Fibroblast of skin of back (primary cell): ENCODE data around the gene RTN3.
"Not testable (repeated sequence)": the region's sequence is repeated elsewhere in the genome, so short reads cannot be mapped to it uniquely, and the experiment has no call there.

Source experiments
- DNase-seq: peaks from one replicate; pipeline ENCODE4 v3.0.0-alpha.2; 2013

The RTN3 gene

DNA sequence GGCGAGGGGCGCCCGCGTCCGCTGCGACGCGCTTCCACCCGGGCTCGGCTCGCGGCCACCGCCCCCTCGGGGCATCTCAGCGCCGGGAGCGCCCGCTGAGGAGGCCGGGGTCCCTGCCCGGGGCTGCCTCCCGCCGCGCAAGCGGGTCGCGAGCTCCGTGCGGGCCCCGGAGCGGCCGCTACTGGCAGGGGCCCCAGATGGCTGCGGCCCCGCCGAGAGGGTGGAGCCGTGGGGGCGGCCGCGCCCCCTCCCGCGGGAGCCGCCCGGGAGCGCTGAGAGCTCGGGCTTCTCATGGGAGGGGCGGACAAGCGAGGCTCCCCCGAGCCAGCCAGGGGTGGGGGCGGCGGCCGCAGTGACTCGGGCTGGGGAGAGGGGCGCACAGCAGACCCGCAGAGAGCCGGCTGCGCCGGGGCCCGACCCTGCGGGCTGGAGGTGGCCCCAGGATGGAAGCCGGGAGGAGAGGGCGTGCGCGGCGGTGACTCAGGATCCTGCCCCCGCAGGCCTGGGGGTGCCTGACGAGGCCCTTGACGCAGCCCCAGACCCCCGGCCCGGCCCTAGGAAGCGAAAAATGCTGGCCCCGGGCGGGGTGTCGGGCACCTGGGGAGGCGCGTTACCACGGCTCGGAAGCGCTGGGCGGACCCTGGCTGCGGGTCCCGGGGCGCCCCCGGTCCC lies 87.9 kb downstream of the RTN3 start:
- DNase-seq = peak; percentile 53

DNA sequence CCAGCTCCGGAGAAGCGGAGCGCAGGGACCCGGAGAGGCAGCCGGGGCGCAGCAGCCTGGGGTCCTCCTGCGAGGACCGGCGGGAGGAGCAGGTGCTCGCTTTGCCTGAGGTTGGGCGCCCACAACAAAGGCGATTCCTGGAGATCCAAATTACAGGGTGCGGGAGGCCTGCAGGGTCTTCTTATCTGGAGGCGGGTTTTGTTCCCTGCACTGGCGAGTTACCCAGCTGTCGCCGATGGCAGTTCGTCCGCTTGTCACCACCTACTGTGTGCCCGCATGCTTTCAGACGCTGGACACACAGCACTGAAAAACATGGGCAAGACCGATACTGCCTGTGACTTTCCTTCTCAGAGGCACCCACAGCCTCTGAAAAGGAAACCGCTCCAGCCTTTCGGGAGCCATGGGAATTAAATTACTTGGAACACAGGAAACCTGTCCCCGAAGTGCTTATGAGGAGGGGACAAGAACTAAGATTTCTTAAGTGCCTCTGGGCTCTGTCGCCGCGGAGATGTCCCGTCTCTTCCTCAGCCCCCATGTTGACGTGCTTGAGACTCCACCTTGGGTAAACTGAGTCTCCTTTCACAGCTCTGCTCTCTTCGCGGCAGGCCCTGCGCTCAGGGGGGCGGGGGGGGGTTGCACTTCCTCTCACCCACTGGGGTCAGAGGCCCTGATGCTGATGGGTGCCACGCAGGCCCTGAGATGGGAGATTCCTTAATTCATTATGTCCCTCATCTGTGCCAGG lies 88.6 kb downstream of the RTN3 start:
- DNase-seq = no peak

DNA sequence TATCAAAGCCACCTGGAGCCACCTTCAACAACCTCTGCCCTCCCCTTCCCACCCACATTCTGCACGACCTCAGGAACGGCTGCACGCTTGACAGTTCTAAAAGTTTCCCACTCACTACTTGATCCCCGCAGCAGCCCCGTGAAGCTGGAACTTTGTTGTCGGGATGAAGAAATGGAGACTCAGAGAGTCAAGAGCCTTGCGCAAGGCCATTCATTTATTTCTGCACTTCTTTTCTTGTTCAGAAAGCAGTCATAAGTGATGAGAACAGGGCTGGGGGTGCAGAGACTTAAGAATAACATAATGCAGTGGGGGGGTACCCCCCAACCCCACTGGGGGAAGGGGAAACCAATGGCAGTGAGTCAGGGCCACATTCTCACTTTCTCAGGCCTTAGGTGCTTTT lies 89.5 kb downstream of the RTN3 start:
- DNase-seq = no peak

DNA sequence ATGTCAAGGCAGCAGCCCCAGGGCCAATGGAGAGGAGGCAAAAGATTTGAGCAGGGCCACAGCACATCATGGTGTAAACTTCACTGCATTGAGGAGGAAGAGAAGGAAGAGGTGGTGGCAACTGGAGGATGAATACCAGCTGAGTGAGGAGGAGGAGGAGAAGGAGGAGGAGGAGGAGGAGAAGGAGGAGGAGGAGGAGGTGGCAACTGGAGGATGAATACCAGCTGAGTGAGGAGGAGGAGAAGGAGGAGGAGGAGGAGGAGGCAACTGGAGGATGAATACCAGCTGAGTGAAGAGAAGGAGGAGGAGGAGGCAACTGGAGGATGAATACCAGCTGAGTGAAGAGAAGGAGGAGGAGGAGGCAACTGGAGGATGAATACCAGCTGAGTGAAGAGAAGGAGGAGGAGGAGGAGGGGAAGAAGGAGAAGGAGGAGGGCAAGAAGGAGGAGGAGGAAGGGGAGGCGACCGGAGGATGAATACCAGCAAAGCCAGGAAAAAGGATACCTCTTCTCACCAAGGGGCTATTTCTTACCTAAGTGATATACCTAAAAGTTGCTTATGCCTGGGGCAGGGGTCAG lies 90.5 kb downstream of the RTN3 start:
- DNase-seq = not testable (repeated sequence)

DNA sequence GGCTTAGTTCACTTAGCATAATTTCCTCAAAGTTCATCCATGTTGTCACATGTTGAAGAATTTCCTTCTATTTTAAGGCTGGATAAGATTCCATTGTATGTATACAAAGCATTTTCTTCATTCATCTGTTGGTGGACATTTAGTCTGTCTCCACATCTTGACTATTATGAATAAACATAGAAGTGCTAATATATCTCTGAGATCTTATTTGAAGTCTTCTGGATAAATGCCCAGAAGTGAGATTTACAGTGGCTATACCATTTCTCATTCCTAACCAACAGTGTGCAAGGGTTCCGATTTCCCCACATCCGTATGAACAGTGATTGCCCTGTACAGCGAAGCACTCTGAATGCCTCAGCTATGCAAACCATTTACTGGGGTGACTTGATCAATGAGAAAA lies 93.9 kb downstream of the RTN3 start:
- DNase-seq = no peak

DNA sequence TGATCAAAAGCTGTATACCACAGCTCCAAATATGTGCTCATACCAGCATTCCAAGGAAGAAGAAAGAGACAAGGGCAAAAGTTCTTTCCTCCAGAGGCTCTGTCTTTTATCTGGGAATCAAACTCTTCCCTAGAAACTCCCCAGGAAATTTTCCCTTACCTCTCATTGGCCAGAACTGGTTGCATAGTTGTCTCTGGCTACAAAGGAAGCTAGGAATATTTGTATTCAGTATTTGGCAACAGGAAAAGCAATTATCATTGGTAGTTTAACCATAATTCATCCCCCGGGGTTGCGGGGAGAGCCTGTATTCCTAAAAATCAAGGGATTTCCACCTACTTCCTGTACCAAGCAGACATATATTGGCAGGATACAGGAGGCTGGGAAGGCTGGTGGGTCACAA lies 97.7 kb downstream of the RTN3 start:
- DNase-seq = no peak

DNA sequence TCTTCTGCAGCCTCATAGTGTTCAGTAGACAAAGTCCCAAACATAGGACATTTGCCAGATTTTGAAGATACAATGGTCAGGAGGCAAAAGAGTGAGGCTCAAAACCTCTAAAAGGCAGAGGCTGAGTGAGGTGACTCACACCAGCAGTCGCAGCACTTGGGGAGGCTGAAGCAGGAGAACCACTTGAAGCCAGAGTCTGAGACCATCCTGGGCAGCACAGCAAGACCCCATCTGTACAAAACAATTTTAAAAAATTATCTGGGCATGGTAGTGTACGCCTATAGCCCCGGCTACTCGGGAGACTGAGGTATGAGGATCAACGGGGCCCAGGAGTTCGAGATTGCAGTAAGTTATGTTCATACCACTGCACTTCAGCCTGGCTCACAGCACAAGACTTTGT lies 101.4 kb downstream of the RTN3 start:
- DNase-seq = no peak

DNA sequence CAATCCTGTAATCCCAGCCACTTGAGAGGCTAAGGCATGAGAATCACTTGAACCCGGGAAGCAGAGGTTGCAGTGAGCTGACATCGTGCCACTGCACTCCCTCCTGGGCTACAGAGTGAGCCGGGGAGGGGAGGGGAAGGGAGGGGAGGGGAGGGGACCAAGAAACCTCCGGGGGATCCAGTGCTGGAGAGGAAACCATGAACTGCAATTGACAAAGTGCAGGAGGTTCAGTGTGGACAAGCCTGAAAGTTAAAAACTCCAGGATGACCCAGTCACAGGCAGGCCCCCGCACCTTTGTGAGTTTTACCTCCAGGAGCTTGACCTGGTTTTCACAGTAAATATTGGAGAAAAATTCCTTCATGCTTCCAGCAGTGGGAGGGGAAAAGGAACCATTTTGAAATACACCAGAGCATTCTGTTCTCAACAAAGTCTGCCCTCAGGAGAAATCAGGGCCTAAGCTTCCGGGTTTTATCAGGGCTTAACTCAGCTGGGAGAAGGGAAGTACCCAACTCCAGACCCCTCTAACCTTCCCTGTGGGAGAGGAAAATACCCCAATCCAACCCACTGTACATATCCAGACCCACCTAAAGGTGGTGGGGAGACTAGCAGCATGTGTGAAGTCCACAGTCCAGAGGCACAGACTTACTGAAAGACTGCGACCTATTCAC lies 102.8 kb downstream of the RTN3 start:
- no peak for DNase-seq

DNA sequence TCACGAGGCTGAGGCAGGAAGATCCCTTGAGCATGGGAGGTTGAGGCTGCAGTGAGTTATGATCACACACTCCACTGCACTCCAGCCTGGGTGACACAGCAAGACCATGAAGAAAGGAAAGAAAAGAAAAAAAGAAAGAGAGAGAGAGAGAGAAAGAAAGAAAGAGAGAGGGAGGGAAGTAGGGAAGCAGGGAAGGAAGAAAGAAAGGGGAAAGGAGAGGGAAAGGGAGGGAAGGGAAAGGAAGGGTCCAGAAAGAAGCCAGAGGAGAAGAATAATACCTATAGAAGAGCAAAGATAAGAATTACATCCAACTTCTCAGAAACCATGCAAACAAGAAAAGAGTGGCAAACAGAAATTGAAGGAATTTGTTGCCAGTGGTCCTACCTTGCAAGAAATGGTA lies 104.5 kb downstream of the RTN3 start:
- no peak for DNase-seq

DNA sequence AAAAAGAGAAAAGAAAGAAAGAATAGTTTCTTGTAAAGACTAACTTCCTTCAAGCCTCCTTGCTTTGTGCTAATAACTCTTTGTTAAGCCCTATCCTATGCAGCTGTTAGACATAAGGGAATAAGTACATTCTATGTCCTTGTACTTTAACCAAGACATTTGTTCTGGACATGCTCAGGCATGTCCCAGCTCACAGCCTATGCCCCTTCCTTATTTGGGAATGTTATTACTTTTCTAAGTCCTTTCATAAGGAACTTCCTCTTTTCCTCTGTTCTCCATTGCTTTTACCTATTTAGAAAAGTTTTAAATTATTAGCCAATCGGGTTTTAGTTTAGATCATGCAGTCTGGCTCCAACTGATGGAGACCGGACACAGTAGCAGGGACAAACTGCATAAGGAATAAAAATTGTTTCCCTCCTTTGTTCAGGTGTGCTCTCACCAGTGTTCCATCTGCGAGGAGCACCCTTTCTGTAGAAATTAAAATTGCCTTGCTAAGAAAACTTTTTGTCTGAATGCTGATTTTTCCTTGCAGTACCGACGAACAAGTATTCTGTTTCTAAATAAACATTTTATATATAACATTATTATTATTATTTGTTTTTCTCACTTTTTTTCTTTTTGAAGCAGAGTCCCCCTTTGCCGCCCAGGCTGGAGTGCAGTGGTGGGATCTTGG lies 110.3 kb downstream of the RTN3 start:
- no peak for DNase-seq

DNA sequence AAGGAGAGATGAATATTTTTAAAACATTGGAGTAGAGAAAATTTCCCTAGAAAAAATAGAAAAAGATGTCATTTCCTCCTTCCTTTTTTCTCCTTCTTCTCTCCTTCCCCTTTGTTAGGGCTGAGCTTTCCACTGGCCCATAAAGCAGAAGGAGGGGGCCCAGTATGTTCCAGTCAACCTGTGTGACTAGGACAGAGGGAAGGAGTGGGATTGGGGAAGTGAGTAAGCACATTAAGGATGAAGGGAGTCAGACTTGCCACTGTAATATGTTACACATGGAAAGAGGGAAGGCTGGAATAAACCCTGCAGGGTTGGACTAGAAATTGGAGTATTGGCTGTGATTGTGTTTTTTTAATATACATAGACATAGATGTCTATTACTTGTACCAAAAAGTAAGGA lies 111.9 kb downstream of the RTN3 start:
- DNase-seq = no peak

DNA sequence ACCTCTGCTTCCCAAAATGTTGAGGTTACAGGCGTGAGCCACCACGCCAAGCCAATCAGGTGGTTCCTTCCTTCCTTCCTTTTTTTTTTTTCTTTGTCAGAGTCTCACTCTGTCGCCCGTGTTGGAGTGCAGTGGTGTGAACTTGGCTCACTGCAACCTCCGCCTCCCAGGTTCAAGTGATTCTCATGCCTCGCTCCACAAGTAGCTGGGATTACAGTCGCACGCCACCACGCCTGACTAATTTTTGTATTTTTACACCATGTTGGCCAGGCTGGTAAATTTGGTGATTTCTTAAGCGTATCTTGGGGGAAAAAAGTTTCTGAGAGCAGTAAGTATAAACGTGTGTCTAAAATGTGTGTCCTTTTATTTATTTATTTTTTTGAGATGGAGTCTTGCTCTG lies 113.8 kb downstream of the RTN3 start:
- DNase-seq = no peak

DNA sequence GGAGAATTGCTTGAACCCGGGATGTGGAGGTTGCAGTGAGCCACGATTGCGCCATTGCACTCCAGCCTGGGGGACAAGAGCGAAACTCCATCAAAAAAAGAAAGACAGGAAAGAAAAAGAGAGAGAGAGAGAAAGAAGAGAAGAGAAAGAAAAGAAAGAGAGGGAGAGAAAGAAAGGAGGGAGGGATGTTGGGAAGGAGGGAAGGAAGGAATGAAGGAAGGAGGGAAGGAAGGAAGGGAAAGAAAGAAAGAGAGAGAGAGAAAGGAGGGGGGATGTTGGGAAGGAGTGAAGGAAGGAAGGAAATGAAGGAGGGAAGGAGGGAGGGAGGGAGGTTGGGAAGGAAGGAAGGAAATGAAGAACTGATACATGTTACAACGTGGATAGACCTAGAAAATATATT lies 119.6 kb downstream of the RTN3 start:
- no peak for DNase-seq

DNA sequence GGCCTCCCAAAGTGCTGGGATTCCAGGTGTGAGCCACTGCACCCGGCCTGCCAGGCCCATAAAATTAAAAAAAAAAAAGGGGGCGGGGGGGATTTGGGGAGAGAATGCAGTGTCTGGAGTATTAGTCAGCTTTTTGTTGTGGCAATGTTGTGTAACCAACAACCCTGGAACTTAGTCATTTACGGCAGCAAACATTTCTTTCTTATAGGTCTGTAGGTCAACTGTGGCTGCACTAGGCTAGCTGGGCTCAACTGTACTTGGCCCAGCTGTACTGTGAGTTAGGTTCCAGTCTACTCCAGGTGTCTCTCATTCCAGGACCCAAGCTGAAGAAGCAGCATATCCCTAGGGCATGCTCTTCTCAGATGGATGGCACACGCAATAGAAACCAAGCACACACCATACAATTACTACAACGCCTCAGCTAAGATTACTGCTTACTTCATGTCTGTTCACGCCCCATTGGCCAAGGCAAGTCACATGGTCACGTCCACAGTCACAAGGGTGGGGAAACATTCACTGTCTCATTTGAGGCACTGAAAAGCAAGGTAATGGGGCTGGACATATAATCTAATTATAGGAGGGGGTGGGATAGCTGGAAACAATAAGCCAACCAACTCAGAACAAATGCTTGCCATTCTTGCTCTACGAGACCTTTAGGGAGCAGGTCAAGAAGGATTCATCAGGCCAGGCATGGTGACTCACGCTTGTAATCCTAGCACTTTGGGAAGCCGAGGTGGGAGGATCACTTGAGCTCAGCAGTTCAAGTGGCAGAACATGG lies 121.5 kb downstream of the RTN3 start:
- DNase-seq = no peak

DNA sequence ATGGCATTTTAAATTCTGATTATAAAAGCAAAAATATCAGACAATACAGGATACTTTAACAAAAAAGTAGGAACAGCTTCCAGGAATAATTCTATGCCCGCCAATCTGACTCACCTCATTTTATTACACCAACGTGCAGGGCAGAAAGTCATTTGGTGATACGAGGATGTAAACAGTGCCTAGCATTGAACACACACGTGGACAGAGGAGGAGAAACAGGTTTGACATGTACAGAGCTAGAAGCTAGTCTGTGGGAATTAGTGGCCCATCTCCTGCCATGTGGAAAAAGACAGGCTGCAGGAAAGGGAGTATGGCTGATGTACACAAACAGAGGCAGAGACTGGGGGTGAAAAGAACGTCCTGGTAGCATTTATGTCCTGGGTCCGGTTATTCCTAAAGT lies 123.0 kb downstream of the RTN3 start:
- no peak for DNase-seq

DNA sequence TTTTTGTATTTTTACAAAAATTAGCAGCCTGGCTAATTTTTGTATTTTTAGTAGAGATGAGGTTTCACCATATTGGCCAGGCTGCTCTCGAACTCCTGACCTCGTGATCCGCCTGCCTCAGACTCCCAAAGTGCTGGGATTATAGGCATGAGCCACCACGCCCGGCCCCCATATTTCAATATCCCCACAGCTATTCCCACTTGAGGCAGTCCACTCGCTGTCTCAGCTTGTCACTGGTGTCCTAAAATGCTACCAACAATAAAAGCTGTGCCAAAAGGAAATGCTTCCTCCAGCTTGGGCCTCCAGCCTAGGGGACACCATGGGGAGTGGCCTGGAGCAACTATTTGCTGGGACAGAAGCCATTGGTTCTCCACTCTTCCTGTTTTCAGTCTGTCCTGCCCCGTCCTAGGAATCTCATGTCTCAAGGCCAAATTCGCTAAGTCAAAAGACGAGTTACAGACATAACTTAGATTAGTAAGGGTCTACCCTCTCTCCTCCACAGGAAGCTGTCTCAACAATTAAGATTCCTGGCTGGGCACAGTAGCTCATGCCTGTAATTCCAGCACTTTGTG lies 124.6 kb downstream of the RTN3 start:
- DNase-seq = peak; percentile 70
